Karpas-422 (cell line): ENCODE data around the gene SLC35F1. TPM values are rescaled to one million over a fixed set of nuclear protein-coding genes. Genes with fewer than 3 reads are reported as not detected.

ENCODE experiments used
- DNase-seq: peaks from one replicate; pipeline ENCODE4 v3.0.0-alpha.2; 2015
- H2AFZ ChIP-seq: fragments of 200-600 bp; sonication (generic); 2 replicates; pipeline ENCODE4 v1.6.1; 2014; ENCODE audit warnings: antibody characterized with exemption, low read length, mixed read lengths
- H3K27ac ChIP-seq: fragments of 200-600 bp; sonication (generic); 2 replicates; pipeline ENCODE4 v1.5.1; 2014; ENCODE audit warnings: mild to moderate bottlenecking, low read length, moderate library complexity
- H3K27me3 ChIP-seq: fragments of 200-600 bp; sonication (generic); 2 replicates; pipeline ENCODE4 v1.6.1; 2014; ENCODE audit warnings: low read length, mixed read lengths
- H3K36me3 ChIP-seq: fragments of 200-600 bp; sonication (generic); 2 replicates; pipeline ENCODE4 v1.6.1; 2014; ENCODE audit warnings: low read length, mixed read lengths; ENCODE audit not compliant: insufficient read depth
- H3K4me1 ChIP-seq: fragments of 200-600 bp; sonication (generic); 2 replicates; pipeline ENCODE4 v1.6.1; 2014; ENCODE audit warnings: mild to moderate bottlenecking, low read length, mixed read lengths
- H3K4me2 ChIP-seq: fragments of 200-600 bp; sonication (generic); 2 replicates; pipeline ENCODE4 v1.6.1; 2014; ENCODE audit warnings: low read length, low read depth, mild to moderate bottlenecking; ENCODE audit not compliant: poor library complexity, severe bottlenecking
- H3K4me3 ChIP-seq: fragments of 200-600 bp; sonication (generic); 2 replicates; pipeline ENCODE4 v1.5.1; 2014; ENCODE audit warnings: mild to moderate bottlenecking, antibody characterized with exemption, low read length, mixed read lengths
- H3K79me2 ChIP-seq: fragments of 200-600 bp; sonication (generic); 2 replicates; pipeline ENCODE4 v1.6.1; 2014; ENCODE audit warnings: mild to moderate bottlenecking, low read length, mixed read lengths
- H3K9ac ChIP-seq: fragments of 200-600 bp; sonication (generic); 2 replicates; pipeline ENCODE4 v1.6.0; 2014; ENCODE audit warnings: low read length
- H3K9me2 ChIP-seq: fragments of 200-600 bp; sonication (generic), shearing (Covaris generic); replicated peaks from 2 replicates; pipeline ENCODE4 v1.6.0; 2014; ENCODE audit warnings: mild to moderate bottlenecking, low read length, moderate library complexity; ENCODE audit not compliant: insufficient read depth
- H3K9me3 ChIP-seq: fragments of 300-700, 200-600 bp; sonication (generic); 2 replicates; pipeline ENCODE4 v1.6.1; 2014; ENCODE audit warnings: low read length, mixed read lengths
- H4K20me1 ChIP-seq: fragments of 200-600 bp; sonication (generic); 2 replicates; pipeline ENCODE4 v1.6.1; 2014; ENCODE audit warnings: mild to moderate bottlenecking, antibody characterized with exemption, low read length, low read depth; ENCODE audit not compliant: insufficient read depth
- total RNA-seq: library from RNA; depleted of rRNA; stranded (reverse); fragments of >200 nt; shearing (Covaris generic); gene quantifications from 2 replicates; pipeline ENCODE4 v1.2.3, GENCODE V29; 2014; ENCODE audit warnings: low replicate concordance

Gene SLC35F1
- total RNA-seq, 1 experiment from 2014 or later, result not detected

GRCh38 chr6:117930645-117931044 lies 23.6 kb downstream of the SLC35F1 start:
- no peak overlapping the region for H3K4me2 ChIP-seq
- no peaks in the 10 kb centered on the region for H3K36me3 ChIP-seq
- no peak overlapping the region for H2AFZ ChIP-seq
- no peaks in the 10 kb centered on the region for H3K79me2 ChIP-seq
- DNase-seq, result no peak
- no peak overlapping the region for H3K27ac ChIP-seq
- H3K4me3 ChIP-seq, result no peak overlapping the region
- H3K9me3 ChIP-seq, result peaks cover 11% of the 10 kb centered on the region; the same call in 1 of the 2 replicates
- H4K20me1 ChIP-seq, result no peaks in the 10 kb centered on the region
- H3K9ac ChIP-seq, result no peak overlapping the region
- no peaks in the 10 kb centered on the region for H3K9me2 ChIP-seq
- H3K4me1 ChIP-seq, result no peaks in the 10 kb centered on the region
- no peaks in the 10 kb centered on the region for H3K27me3 ChIP-seq

GRCh38 chr6:117932001-117932400 lies 24.9 kb downstream of the SLC35F1 start:
- no peaks in the 10 kb centered on the region for H4K20me1 ChIP-seq
- no peaks in the 10 kb centered on the region for H3K36me3 ChIP-seq
- no peak overlapping the region for H3K9ac ChIP-seq
- H2AFZ ChIP-seq, result no peak overlapping the region
- H3K9me3 ChIP-seq, result peaks cover 11% of the 10 kb centered on the region; the same call in 1 of the 2 replicates
- no peaks in the 10 kb centered on the region for H3K27me3 ChIP-seq
- no peaks in the 10 kb centered on the region for H3K9me2 ChIP-seq
- no peak overlapping the region for H3K27ac ChIP-seq
- H3K4me3 ChIP-seq, result no peak overlapping the region
- no peaks in the 10 kb centered on the region for H3K79me2 ChIP-seq
- H3K4me2 ChIP-seq, result no peak overlapping the region
- no peaks in the 10 kb centered on the region for H3K4me1 ChIP-seq
- DNase-seq, result no peak

GRCh38 chr6:117932676-117933075 lies 25.6 kb downstream of the SLC35F1 start:
- peaks cover 11% of the 10 kb centered on the region; the same call in 1 of the 2 replicates for H3K9me3 ChIP-seq
- no peak overlapping the region for H3K4me3 ChIP-seq
- H4K20me1 ChIP-seq, result no peaks in the 10 kb centered on the region
- no peak overlapping the region for H2AFZ ChIP-seq
- no peaks in the 10 kb centered on the region for H3K4me1 ChIP-seq
- DNase-seq, result no peak
- H3K9ac ChIP-seq, result no peak overlapping the region
- H3K9me2 ChIP-seq, result no peaks in the 10 kb centered on the region
- no peaks in the 10 kb centered on the region for H3K79me2 ChIP-seq
- H3K4me2 ChIP-seq, result no peak overlapping the region
- no peaks in the 10 kb centered on the region for H3K36me3 ChIP-seq
- no peaks in the 10 kb centered on the region for H3K27me3 ChIP-seq
- H3K27ac ChIP-seq, result no peak overlapping the region

- Histone ChIP-seq H3K9ac (no peak overlapping the region), H4K20me1 (no peaks in the 10 kb centered on the region), H3K27ac (no peak overlapping the region), H3K4me1 (no peaks in the 10 kb centered on the region), H3K27me3 (no peaks in the 10 kb centered on the region), H3K9me3 (peaks cover 6% of the 10 kb centered on the region; the same call in 1 of the 2 replicates), H3K4me3 (no peak overlapping the region), H3K36me3 (no peaks in the 10 kb centered on the region), H2AFZ (no peak overlapping the region), H3K9me2 (no peaks in the 10 kb centered on the region), H3K79me2 (no peaks in the 10 kb centered on the region), H3K4me2 (no peak overlapping the region)
- no peak for DNase-seq
Observed at GRCh38 chr6:117933471-117933870, 26.4 kb downstream of the SLC35F1 start.

- no peak overlapping the region for H3K27ac ChIP-seq
- H3K36me3 ChIP-seq, result no peaks in the 10 kb centered on the region
- no peak for DNase-seq
- H3K9ac ChIP-seq, result no peak overlapping the region
- H3K9me3 ChIP-seq, result no peaks in the 10 kb centered on the region
- H3K9me2 ChIP-seq, result no peaks in the 10 kb centered on the region
- H3K4me2 ChIP-seq, result no peak overlapping the region
- no peaks in the 10 kb centered on the region for H3K4me1 ChIP-seq
- H3K4me3 ChIP-seq, result no peak overlapping the region
- H3K79me2 ChIP-seq, result no peaks in the 10 kb centered on the region
- H3K27me3 ChIP-seq, result no peaks in the 10 kb centered on the region
- H2AFZ ChIP-seq, result no peak overlapping the region
- H4K20me1 ChIP-seq, result no peaks in the 10 kb centered on the region
Observed at GRCh38 chr6:117938311-117938995, 31.4 kb downstream of the SLC35F1 start.

GRCh38 chr6:117947234-117947633 lies 40.2 kb downstream of the SLC35F1 start:
- no peaks in the 10 kb centered on the region for H3K79me2 ChIP-seq
- H3K27ac ChIP-seq, result no peak overlapping the region
- no peak for DNase-seq
- no peaks in the 10 kb centered on the region for H4K20me1 ChIP-seq
- H3K4me2 ChIP-seq, result no peak overlapping the region
- H3K9me2 ChIP-seq, result 0 out of 2 replicates have a peak, but pooled peaks cover 5% of the 10 kb centered on the region
- no peak overlapping the region for H3K9ac ChIP-seq
- H3K9me3 ChIP-seq, result no peaks in the 10 kb centered on the region
- no peaks in the 10 kb centered on the region for H3K4me1 ChIP-seq
- H3K27me3 ChIP-seq, result no peaks in the 10 kb centered on the region
- no peaks in the 10 kb centered on the region for H3K36me3 ChIP-seq
- no peak overlapping the region for H3K4me3 ChIP-seq
- H2AFZ ChIP-seq, result no peak overlapping the region

GRCh38 chr6:117951783-117952182 lies 44.7 kb downstream of the SLC35F1 start:
- Histone ChIP-seq H3K36me3 (no peaks in the 10 kb centered on the region), H3K9me2 (0 out of 2 replicates have a peak, but pooled peaks cover 5% of the 10 kb centered on the region), H3K4me2 (no peak overlapping the region), H3K4me1 (no peaks in the 10 kb centered on the region), H4K20me1 (no peaks in the 10 kb centered on the region), H3K9ac (no peak overlapping the region), H3K4me3 (no peak overlapping the region), H2AFZ (no peak overlapping the region), H3K79me2 (no peaks in the 10 kb centered on the region), H3K27me3 (no peaks in the 10 kb centered on the region), H3K9me3 (no peaks in the 10 kb centered on the region), H3K27ac (no peak overlapping the region)
- no peak for DNase-seq

GRCh38 chr6:117955684-117956256 lies 48.7 kb downstream of the SLC35F1 start:
- H4K20me1 ChIP-seq, result no peaks in the 10 kb centered on the region
- no peaks in the 10 kb centered on the region for H3K9me2 ChIP-seq

More at GRCh38 chr6:117955684-117956256, 48.7 kb downstream of the SLC35F1 start:
- Histone ChIP-seq H3K36me3 (no peaks in the 10 kb centered on the region), H3K4me3 (no peak overlapping the region), H3K4me2 (no peak overlapping the region), H3K27me3 (no peaks in the 10 kb centered on the region), H3K27ac (no peak overlapping the region), H3K9me3 (no peaks in the 10 kb centered on the region), H3K79me2 (no peaks in the 10 kb centered on the region), H2AFZ (no peak overlapping the region), H3K4me1 (no peaks in the 10 kb centered on the region), H3K9ac (no peak overlapping the region)
- peak; percentile 44 for DNase-seq
